HG03196 (cell line): Measurements from ENCODE around the gene ATP2B3.

Experiments
- ATAC-seq: cut with Tn5 transposase; IDR thresholded peaks from one replicate; pipeline ENCODE4 v1.9.1; 2021; ENCODE audit not compliant: unreplicated experiment

Gene ATP2B3

DNA sequence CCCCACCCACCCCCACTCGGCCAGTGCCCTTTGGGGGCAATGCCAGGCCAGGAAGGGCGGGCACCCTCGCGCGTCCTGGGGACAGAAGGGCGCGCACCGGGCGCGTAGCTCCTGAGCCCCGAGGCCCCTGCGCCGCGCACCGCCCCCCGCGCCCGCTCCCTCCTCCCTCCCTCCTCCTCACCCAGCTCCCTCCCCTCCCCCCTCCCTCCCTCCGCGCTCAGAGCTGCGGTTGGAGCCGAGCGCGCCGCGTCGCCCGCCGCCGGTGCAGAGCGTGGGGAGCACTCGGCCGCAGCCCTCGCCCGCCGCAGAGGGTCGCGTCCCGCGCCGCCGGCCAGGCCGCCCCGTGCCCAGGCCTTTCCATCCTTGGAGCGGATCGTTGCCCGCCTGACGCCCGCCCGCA is at the start of gene ATP2B3:
ATP2B3 (plus strand) TSS at position 220 of the 400 bp plus-strand sequence. CDS start 18,606 bp downstream, outside the sequence.
- ATAC-seq = no peak

GRCh38 chrX:153468008-153468580 is 49.3 kb upstream of the ATP2B3 start:
- ATAC-seq = no peak

DNA sequence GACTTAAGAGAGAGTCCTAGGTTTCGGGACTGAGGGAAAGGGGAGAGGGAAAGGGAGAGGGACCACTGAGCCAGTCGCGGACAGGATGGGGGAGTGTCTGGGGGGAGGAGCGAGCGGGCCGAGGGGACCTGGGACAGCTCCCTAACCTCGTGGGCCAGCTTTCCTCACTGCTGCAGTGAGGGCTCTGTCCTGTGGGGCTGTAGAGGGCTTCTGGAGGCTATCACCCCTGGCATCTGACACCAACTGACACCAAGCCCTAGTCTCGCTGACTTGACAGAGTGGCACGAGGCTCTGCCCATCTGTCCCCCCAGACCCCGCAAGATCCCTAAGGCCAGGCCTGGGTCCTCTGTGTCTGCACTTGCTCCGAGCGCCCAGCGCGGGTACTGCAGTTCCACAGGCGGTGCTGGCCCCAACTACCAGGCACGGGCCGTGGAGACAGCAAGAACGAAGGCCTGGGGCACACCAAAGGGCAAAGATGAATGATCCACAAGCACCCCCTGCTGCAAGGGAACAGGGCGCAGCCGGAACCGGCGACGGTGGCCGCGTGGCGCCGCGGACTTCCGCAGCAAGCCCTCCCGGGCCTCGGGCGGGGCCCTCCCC is 47.5 kb upstream of the ATP2B3 start:
- peak; percentile 36 for ATAC-seq

GRCh38 chrX:153470411-153471363 is 46.8 kb upstream of the ATP2B3 start, which contains the start of gene HAUS7:
HAUS7 (minus strand) TSS chrX:153470576; CDS start chrX:153470557, 19 bp downstream.
- ATAC-seq = peak; percentile 80

DNA sequence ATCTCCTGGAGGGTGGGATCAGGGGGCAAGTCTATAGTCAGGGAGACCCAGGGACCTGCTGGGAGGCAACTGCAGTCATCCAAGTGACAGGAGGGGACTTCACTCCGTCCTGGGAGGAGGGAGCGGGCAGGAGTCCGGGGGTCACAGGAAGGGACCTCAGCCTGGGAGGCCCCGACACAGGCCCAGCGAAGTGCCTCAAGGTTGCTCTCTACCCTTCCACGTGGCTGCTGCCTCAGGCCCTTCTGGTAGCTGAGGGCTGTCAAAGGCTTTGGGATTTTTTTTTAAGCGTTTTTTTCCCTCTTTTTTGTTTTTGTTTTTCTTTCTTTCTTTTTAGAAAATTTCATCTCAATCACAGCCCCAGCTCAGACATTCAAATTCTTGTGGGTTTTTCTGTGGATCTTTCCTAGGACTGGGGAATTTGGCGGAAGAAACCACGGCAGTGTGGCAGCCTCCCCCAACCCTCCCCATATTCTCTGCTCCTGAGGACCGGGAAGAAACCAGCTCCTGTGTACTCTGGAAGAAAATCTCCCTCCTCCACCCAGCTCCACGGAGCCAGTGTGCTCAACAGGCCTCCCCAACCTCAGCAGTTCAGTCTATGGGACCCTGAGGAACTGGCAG is 45.7 kb upstream of the ATP2B3 start:
- ATAC-seq = no peak

DNA sequence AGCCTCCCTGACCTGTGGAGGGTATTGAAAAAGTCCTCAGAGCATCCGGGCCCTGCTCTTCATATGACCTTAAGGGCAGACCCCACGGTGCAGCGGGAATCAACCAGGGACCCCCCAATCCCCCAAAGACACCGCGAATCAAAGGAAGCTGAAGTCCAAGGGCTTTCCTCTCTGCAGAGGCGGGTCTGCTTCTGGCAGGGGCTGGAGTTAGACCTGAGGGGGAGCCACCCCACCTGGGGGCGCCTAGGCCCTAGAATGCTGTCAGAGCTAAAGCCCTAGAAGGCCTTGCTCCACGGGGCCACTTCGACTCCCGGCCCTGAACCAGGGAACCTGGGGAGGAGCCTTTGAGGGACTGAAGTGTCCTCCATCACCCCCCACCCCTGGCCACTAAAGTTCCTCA is 44.3 kb upstream of the ATP2B3 start:
- no peak for ATAC-seq

- no peak for ATAC-seq
Measured at GRCh38 chrX:153474266-153474665, 43.2 kb upstream of the ATP2B3 start.

DNA sequence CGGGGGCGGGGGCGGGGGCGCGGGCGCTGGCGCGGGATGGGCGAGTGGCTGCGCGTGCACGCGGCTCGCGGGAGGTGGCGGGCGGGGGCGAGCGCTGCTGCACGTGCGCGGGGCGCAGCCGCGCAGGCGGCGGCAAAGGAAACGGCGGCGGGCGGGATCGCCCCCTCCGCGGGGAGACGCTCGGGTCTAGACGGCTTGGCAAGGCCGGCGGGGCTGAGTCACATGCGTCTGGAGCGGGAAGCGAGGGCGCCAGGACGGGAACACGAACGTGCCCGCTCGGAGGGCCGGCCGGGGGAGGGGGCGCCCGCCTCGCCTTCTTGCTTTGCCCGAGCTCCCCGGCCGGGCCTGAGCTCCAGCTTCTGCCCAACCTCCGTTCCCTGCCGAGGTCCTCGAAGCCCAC is 42.7 kb upstream of the ATP2B3 start:
- no peak for ATAC-seq

DNA sequence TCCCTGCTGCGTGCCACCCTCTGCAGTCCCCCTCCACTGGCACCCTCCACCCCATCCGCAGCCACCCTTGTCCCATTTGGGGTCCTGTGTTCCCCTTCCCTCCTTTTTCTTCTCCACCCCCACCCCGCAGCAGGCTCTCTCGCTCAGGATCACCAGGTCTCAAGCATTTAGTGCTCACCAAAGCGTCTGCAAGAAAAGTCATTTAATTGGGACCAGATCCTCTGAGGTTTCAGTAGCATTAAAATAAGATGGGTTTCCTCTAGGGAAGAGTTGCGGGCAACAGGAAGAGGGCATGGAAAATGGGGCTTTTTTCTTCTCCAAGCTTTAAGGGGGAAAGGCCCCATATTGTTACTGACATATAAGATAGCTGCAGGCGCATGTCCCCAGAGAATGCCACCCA is 42.2 kb upstream of the ATP2B3 start:
- no peak for ATAC-seq

- no peak for ATAC-seq
Measured at GRCh38 chrX:153475751-153476281, 41.6 kb upstream of the ATP2B3 start.

DNA sequence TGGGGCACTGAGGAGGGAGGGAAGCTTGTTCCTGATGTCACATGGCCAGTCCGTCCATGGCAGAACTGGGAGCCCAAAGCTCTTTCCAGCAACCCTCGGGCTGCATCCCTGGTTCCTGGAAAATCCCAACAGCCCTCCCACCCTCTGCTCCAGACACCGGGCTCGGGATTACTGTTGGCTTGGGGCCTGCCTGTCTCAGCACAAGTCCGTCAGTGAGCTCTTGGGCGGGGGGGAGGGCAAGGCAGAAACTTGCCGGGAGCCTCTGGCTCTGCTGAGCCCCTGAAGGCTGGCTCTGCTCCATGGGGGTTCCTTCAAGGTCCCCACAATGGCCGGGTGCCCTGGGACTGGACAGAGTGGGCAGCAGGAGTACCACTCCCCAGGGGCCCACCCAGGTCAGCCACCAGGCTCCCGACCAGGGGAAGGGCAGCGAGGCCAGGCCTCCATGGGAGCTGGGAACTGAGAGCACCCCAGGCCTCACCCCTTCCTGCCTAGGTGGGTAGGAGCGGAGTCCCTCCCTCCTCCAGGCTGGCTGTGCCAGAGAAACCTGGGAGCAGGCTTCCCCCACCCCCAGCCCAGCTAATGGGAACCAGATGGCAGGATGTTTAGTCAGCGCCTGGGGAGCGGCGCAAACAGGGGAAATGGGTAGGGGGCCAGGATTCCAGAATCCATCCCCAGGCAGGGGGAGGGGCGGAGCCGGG is 40.6 kb upstream of the ATP2B3 start:
- ATAC-seq = no peak

- ATAC-seq = no peak
Measured at GRCh38 chrX:153477364-153477857, 40.0 kb upstream of the ATP2B3 start.

- ATAC-seq = no peak
Measured at GRCh38 chrX:153477901-153478300, 39.5 kb upstream of the ATP2B3 start.

DNA sequence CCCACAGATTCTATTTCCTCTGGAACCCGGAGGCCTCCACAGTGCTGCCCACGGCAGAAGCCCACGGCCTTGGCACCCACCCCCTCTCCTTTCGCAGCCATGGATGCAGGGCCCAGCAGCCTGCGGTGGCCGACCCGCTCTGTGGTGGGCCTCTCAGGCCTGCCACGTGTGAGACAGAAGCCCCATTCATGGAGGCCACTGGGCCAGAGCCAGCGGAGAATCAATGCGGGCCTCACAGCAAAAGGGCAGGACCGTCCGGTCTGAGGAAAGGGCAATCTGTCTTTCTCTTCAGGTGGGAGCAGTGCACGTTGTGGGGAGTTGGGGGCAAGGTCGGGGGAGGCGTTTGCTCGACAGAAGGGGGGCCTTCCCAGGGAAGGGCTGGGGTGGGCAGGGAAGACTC is 38.7 kb upstream of the ATP2B3 start:
- no peak for ATAC-seq

GRCh38 chrX:153481043-153481442 is 36.4 kb upstream of the ATP2B3 start:
- ATAC-seq = no peak

GRCh38 chrX:153482376-153483015 is 34.9 kb upstream of the ATP2B3 start:
- ATAC-seq = no peak

DNA sequence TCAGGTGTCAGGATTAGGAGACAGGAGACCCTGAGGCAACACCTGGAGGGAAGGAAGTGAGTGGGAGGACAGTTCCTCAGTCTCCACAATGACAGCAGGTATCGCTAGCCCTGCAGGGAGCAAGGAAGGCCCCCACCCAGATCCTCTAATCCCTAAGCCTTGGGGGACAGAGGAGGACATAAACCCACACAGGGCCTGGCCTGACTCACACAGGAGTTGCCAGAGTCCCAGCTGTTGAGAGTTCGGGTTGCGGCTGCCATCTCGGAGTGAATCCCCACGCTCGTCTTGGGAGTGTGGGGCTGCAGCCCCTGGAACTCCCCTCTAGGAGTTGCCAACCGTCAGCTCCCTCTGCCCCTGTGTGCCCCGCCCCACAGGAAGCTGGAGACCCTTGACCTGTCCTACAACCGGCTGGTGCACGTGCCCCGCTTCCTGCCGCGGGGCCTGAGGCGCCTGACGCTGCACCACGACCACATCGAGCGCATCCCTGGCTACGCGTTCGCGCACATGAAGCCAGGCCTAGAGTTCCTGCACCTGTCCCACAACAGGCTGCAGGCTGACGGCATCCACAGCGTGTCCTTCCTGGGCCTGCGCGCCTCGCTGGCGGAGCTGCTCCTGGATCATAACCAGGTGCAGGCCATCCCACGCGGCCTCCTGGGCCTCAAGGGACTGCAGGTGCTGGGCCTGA is 31.9 kb upstream of the ATP2B3 start:
- no peak for ATAC-seq

DNA sequence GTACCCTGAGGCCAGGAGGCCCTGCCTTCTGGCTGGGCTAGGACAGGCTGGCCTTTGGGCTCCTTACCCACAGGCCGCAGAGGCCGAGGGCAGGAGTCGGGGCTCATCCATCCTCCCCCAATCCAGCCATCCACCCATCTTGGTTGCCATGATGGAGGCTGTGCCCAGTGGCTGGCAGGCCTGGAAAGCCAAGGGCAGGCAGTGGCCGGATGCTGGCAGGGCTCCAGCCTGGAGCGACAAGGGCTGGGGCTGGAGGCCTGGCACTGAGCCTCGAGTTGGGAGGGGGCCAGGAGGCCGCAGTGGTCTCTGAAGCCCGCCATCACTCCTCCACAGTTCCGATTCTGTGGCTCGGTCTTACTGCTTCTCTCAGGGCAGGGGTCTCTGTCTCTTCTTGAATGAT is 31.3 kb upstream of the ATP2B3 start:
- ATAC-seq = no peak

- no peak for ATAC-seq
Measured at GRCh38 chrX:153487590-153488071, 29.8 kb upstream of the ATP2B3 start.
